NCI-H524 (cell line): ENCODE results near the gene MED27.
A peak's percentile ranks its signal among the peaks of the same experiment; 100 is the strongest.

ENCODE experiments used
- DNase-seq, 2 experiments: peaks; one replicate each; lab custom pipeline; 2025; lab: John Stamatoyannopoulos, UW

MED27 gene

DNA sequence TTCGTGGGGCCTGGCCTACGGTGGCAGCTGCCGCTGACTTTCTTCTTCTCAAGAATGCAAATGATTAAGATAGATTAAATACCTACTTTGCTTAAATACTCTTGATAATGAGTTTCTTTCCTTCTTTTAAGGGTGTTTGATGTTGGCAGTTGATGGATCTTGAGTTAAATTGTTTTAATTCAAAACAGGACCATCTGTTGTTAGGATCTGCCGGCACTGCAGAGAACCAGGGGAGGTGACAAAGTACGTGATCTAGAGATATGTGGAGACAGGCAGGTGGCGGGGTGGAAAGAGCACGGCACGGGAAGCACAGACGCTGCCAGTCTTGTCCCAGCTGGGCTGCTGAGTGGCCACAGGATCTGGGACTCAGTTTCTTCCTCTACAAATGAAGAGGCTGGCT lies 37.9 kb downstream of the MED27 start:
- DNase-seq: peak; percentile 94 to 99

DNA sequence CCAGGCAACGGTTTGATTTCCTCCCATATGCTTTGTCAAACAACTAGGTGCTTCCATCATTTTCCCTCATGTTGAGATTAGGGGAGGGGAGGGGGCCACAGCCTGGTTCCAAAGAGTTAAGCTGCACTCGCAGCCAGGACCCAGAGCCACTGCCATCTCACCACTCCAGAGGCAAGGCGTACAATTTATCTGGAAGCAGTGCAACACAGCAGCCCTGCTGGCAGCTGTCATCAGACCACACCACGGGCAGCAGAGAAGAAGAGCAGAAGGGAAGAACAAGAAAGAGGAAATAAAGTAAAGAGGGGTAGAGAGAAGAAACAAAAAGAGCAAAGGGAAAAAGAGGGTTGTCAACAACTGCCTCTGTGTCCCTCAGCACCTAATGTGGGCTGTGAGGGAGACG lies 38.9 kb downstream of the MED27 start:
- peak in 1 of 2 experiments; percentile 93 for DNase-seq

DNA sequence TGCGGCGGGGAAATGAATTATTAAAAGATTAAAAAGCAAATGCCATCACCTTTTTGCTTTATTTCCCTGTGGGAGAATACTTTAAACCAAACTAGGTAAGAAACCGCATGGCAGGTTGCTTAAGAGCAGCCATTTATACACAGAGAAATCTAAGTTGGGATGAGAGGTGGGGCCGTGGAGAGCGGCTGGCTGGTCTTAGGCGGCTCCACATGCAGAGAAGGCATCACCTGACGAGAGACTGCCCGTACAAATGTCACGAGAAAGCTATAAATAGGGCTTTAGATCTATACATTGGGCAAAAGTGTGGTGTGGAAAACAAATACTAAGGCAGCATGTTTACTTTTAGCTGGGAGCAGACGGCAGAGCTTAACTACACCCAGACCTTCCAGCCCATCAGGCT lies 39.4 kb downstream of the MED27 start:
- no peak for DNase-seq

- DNase-seq: no peak
Measured at GRCh38 chr9:132039284-132039683, 40.4 kb downstream of the MED27 start.

- DNase-seq: peak; percentile 73 to 91
Measured at GRCh38 chr9:132037458-132037857, 42.2 kb downstream of the MED27 start.

DNA sequence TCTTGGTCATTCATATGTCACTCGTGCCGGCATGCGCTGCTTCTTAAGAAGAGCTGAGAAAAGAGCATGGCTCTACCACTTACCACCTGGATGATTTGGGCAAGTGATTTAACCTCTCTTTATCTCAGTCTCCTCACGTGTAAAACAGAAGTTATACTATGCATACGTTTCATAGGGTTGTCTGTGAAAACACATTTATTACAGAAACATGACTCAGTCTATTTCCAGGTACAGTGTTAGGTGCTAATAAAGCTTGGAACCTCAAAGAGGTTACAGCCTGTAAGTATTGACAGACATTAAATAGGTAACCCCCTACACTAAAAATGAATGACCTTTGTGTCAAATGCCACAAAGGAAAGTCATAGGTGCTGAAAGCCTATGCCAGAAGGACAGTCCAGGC lies 43.1 kb downstream of the MED27 start:
- peak in 1 of 2 experiments; percentile 45 for DNase-seq

GRCh38 chr9:132035679-132036078 lies 44.0 kb downstream of the MED27 start:
- no peak for DNase-seq

DNA sequence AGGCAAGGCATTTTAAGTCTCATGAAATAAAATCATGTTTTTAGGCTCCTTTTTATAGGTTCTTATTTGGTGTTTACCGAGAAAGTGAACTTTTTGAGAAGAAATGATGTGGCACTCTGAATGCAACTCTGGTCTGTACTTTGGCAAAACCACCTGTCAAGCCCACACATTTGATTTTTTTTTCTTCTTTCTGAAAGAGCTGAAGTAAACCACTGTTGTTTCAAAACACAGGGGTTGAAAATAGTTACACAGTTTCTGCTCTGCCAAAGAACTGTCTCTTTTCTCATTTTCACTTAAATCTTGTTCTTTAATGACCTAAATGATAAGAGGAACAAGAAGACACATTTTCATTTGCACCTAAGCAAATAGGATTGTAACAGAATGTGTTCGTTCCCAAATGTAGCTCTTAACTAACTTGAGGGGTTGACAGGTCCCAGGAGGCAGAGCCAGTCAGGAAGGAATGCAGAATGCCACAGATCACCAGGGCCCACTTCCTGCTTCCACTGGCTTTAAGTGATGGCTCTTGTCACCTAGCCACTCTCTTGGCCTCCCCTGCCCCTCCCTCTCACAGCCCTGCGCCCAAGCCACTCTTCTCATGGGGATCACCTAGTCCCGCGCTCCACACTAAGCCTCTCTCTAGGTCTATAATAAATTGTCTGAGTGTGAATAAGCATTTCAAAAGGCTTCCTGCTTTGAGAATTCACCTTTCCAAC lies 47.3 kb downstream of the MED27 start:
- peak; percentile 38 to 67 for DNase-seq

- no peak for DNase-seq
Measured at GRCh38 chr9:132031467-132032237, 48.0 kb downstream of the MED27 start.

DNA sequence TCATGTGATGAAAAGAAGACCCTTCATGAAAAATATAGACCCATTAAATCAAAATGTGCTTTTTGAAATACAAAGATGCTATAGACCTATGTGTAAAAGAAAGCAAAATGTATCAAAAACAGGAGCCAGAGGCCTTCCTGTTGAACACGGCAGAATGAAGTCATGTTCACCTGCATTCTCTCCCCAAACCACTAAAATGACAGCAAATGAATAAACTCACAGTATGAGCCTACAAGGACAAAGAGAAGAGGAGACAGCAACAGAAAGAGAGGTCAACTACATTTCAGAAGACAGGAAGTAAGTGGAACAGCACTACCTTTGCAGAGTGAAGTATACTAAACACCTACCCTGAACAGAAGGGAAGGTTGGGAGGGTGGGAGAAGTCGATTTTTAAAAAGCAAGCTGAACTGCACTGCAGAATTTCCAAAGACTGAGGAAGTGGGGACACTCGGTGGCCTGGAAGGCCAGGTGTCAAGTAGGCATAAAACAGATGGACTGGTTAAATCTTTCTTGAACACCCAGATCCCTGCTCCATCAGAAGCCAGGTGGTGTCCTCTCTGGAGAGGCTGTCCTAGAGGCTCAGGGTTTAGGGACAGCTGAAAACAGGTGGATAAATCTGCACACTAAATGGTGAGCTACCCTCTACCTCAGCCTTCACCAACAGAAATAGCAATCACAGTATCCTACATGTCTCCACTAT lies 48.9 kb downstream of the MED27 start:
- peak; percentile 64 to 91 for DNase-seq

DNA sequence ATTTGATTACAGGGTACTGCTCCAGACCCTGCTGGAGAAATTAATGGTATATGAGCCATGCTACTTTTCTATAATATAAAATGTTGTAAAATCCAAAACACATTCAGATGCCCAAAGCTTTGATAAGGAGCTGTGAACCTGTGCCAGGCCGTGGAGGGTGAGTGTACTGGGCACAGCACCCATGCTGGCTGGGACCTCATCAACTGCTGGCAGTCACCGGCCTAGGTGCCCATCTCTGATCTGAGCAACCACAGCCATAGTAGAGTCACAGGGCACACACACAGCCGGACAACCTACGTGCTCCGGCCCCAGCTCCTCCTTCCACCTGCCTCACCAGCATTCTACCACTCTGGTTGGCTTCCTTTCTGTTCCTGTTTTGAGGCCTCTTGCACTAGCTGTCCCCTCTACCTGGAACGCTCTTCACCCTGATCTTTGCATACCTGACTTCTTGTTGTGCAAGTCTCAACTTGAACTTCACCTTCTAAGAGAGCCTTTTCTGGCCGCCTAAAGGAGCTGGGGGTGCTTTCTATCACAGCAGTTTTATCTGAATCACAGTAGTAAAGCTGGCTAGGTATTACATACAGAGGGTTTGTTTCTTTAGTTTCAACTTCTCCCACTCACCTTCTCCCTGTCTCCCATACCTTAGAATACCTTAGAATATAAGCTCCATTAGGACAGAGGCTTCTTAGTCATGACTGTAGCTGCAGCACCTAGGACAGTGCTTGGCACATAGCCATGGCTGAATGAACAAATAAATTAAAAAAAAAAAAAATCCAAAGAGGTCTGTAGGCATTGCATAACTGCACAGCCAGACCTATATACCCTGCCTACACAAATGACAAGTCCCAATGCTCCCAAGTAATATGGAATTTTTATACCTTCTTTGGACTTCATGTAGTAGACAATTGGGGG lies 51.7 kb downstream of the MED27 start:
- no peak for DNase-seq

DNA sequence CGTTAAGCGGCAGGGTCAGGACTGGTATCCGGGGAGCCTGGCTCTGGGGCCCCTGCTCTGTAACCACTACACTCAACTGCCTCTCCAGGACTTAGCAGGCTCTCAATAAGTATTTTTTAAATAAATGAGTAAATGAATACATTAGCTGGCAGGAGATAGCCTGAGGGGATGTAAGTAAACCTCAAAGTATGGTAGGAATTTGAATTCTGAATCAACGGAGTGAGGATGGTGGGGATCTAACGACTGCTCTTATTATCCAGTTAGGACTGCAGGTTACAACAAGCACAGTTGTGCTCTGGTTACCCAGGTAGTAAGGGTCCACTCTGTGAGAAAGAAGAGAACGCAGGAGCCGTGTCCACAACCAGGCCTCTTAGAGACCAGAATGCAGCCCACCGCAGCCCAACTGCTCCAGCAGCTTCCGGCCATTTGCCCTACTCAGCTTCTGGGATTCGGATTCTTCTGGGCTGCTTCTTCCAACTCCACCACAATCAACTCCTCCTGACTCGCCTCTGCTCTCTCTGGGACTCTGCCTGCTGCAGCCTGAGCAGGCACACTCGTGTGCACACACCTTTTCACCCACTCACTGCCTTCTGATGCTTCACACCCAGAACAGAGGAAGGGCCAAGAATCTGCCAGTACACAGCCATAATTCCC lies 52.6 kb downstream of the MED27 start:
- DNase-seq: no peak

DNA sequence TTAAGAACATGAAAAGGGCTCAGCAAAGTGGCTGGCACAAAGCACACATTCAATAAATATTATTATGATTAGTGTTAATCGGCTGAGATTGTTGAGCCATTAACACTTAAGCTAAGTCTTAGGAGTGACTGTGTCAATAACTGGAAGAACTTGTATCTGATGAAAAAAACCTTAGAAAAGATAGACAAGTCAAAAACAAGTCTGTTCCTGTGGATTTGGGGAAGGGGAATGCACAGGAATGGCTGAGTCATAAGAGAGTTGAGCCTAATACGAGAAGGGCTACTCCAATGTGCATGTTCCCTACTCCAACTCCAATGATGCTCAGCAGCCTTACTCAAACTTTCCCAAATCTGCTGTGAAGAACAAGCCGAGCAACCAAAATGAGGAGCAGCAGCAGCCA lies 53.9 kb downstream of the MED27 start:
- DNase-seq: no peak

DNA sequence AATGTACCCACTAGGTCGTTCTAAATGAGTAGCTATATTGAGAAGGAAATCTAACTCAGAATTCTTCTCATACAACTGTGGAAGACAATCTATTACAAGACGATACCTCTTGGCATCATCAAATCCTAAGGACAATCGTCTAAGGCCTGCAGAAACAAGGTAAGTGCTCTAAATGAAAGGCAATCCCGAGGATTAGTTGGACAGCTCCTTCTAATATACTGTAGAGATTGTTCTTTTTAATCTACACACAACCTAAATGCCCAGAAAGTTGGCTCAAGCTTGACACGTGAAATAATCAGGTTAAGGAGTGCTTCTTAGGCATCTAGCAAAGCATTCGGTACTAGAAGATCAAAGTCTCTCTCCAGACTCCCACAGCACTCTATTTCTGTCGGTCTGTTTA lies 55.1 kb downstream of the MED27 start:
- DNase-seq: no peak

DNA sequence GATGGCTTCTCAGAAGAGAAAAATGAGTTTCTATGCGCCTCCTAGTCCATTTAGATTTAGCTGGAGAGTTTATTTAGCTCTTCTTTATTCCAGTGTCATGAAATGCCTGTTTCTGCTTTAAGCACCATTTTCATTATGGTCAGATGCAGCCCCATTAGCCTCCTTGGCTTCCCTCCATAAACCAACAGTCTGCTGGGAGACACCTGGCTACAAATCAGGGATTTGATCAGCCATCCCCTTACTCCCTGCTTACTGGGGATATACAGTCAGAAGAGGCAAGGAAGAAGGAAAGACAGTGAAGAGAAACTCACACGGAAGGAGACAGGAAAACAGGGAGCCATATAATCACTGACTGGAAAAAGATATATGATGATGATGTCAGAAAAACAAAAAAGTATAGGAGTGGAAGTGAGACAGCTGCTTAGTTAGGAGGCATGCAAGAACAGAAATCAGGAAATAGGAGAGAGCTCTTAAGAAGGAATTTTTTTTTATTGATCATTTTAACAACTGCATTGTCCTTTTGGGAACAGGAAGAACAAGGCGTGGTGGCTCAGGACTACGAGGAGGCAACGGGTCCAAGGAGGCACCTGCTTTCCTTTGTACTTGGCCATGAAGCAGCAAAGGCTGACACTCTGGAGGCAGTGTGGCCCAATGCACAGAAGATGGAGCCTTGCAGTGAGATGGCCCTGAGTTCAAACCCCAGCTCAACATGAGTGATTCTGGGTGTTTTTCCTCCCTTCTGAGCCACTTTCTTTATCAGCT lies 56.1 kb downstream of the MED27 start:
- DNase-seq: peak; percentile 74 to 86

DNA sequence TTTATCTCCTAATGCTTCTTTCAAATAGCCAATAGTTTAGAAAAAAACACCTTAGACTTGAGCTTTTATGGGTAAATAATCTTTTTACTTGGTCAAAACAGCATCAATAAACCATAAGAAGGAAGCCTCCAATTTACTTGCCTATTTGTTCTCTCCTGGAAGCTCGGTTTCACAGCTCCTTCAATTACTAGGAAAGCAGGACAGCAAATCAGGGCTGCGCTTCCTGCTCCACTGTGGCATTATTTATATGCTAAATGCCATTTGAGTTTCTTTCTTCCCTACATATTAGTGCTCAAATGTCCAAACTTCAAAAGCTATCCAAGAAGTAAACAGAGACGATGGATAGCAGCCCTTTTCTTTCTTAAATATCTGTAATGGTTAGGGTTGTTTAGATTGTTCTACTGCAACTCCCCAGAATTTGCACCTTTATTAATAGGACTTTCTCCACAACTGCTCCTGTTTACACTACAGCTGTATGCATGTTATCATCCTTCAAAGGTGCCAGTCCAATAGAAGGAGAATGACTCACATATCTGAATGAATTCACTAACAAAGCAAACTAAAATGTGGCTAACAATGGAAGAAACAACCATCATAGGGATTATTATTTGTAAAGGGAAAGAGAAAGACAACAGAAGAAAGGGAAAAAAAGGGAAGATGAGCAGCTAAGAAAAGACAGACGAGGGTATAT lies 58.7 kb downstream of the MED27 start:
- DNase-seq: no peak

GRCh38 chr9:132020272-132020671 lies 59.4 kb downstream of the MED27 start:
- no peak for DNase-seq

GRCh38 chr9:132019702-132020101 lies 60.0 kb downstream of the MED27 start:
- DNase-seq: no peak

GRCh38 chr9:132018957-132019405 lies 60.7 kb downstream of the MED27 start:
- peak in 1 of 2 experiments; percentile 49 for DNase-seq

GRCh38 chr9:132016456-132016855 lies 63.2 kb downstream of the MED27 start:
- DNase-seq: peak in 1 of 2 experiments; percentile 44
